Measurements from ENCODE around the gene BTBD7.
"Not testable (repeated sequence)": the region's sequence is repeated elsewhere in the genome, so short reads cannot be mapped to it uniquely, and the experiment has no call there.

BTBD7 gene

DNA sequence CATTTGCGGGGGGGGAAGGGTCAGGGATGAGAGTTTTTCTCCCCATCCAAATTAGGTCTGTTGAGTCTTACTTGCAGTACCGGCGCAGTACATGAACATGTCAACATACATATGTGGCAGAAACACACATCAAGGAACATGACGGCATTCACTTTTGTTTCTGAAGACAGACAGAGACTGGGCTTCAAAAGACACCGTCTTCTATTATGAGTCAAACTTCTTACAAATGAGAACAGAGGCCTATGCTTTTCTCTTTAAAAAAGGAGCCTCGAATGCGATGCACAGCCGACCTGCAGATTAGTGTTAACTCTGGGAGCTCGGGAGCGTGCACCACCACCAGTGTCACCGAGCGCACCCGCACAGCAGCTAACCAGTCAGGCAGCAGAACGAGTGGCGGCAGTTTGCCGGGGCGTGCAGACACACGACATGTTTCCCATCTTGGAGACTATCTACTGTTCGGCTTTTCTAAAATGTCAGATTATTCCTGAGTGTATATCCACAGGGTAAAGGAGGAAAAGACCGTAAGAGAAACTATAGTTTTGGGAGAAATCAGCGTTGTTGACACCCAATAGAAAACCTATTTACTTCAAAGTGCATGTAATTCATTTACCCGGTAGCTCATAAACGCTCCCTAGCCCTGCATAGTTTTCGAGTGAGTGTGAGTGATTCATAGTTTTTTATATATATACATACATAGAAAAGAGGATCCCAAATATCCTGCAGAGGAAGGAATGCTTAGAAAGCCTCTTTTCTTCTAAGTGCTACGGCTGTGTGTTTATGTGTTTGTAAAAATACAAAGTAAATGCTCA, 92.8 kb downstream of the BTBD7 start:
- DNase-seq: no peak

DNA sequence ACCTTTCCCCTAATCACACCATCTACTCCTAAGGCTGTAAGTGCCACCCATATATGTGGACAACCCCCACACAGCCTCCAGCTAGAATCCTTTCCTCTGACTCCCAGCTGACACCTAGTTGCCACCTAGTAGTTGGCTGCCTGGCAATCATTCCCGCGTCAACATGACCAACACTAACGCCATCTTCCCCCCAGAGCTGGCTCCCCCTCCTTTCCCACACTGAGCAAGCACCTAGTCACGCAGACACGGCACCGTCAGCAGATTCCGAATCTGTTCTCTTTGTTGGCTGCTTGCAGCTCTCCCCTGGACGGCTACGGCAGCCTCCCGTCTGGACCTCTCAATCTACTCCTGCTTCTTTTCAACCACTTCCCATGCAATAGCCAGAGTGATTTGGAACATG, 98.0 kb downstream of the BTBD7 start:
- DNase-seq: no peak

DNA sequence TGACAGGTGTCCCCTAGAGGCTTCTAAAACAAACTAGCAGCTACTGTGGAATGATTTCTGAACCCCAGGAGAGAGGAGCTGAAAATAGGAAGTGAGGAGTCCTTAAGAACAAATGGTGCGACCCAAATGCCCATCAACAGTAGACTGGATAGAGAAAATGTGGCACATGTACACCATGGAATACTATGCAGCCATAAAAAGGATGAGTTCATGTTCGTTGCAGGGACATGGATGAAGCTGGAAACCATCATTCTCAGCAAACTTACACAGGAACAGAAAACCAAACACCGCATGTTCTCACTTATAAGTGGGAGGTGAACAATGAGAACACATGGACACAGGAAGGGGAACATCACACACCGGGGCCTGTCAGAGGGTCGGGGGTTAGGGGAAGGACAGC, 99.8 kb downstream of the BTBD7 start:
- not testable (repeated sequence) for DNase-seq

DNA sequence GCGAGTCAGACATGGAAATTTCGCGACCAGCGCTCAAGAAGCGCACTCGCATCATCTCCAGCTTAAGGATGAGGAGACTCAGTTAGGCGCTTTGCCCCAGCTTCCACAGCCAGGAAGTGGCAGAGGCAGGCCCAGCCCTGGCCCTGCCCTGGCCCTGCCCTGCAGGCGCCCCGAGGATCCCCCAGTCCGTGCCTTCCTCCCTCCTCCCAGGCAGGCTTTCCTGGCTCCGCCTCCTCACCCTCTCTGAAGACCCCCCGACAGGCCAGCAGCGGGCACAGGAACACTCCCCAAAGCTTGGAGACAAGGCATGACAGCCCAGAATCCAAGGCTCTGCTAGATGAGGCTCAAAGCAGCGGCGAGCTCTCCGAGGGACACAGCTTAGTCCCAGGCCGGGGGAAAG, 100.7 kb downstream of the BTBD7 start:
- no peak for DNase-seq

DNA sequence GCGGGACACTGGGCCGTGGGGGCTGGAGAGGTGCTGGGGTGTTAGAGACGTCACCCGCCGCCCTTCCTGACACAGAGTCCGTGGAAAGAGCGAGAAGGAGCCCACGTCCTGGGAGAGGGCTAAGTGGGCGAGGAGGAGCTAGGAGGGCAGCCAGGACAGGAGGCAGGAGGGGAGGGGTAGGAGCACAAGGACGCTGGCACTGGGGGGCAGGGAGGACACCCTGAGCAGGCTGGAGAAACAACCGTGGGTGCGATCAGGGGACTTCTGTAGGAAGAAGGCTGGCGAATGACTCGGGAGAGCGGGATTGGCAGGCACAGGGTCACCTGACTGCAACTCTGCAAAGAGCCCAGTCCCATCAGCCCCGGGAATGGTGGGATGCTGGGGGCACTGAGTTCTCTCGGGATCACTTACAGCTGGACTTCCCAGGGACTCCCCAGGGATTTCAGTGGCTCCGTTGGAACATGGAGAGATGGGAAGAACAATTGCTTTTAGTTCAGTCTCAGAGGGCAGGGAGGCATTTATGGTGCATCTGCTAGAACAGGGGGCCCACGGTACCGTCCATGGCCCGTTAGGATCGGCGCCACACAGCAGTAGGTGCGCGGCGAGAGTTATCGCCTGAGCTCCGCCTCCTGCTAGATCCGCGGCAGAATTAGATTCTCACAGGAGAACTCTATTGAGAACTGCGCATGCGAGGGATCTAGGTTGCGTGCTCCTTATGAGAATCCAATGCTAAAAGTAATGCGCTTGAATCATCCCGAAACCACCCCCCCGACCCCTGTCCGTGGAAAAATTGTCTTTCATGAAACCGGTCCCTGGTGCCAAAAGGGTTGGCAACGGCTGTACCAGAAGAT, 101.5 kb downstream of the BTBD7 start:
- no peak for DNase-seq

DNA sequence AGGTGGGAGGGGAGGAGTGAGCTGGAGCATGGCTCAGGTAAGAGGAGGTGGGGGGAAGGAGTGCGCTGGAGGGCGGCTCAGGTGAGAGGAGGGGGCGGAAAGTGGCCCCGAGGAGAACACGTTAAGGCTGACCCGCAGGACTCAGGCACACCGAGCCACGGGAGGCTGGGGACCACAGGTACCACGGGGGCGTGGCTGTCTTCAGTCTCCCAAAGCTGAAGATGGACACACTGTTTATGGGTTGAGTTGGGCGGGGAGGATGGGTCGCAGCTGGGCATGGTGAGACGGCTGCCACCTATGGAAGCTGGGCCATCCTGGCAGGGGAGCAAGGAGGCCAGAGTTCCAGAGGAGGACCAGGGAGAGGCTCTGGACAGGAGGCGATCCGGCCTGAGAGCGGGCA, 102.3 kb downstream of the BTBD7 start:
- DNase-seq: no peak

DNA sequence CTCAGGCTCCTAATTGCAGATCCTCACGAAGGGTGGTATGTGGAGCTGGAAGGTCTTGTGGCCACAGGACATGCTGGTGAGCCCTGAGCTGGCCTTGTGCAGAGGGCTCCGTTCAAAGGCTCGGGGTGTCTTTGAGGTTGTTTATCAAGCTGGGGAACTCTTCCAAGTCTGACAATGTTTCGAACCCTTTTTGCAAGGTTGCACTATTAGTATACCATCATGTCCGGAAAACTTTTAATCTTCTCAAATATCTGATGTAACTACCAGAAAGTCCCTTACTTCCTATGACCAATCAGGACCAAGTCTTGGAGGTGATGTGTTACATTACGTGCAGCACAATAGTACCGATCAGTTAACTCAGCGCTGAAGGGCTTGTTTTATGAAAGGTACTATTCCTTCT, 104.3 kb downstream of the BTBD7 start:
- no peak for DNase-seq

DNA sequence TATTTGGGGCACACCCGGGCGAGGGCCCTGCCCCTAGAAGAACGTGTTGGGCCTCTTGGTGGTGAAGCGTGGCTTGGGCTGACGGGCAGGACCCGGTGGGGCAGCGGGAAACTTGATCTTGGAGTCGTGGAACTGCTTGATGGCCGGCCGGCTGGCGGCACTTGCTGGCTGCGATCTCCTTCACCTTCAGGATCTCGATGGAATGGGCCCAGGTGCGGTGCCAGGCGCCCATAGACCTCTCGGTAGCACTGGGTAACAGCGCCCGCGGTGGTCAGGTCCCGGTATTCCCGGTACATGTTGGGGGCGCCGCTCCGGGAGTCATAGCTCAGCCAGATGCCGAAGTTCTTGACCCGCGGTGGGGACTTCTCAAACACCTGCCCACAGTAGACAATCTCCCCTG, 109.3 kb downstream of the BTBD7 start:
- no peak for DNase-seq

DNA sequence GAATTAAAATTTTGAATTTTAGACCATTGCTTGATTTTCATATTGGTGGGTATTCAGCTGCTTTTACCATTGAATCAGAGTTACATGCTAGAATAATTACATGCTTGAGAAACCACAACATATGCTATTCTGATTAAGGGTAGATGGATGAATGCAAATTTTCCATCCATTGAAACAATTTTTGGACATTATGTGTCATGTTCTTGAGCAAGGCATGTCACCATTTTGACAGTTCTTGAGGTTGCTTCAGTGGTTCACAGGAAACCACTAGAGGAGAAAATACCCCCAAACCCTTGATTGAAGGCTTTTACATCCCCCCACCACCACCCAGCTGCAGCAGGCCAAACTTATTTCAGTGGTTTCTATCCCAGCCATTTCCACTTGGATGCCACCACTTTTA, 112.3 kb downstream of the BTBD7 start:
- no peak for DNase-seq

DNA sequence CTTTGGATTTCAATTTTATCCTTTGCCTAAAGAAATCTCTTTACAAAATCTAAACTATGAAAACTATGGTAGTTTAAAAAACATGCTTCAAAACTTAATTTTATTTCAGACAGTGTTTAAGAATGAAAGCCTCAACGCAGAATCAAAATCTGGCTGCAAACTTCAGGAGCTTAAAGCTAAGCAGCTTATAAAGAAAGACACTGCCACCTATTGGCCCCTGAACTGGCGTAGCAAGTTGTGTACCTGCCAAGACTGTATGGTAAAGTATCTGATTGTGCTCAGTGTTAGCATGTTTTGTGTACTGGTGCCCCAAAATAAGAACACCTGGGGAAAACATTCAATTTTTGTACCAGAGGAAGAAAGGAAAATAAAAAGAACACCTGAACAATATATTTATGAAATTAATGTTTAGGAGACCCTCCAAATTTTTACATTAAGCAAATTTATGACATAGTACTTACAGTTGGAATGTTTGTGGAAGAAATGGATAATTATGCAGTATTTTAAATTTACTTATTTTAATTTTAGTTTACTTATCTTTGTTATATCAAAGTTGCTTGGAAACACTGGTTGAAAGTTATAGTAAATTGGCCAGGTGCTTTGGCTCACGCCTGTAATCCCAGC, 113.6 kb downstream of the BTBD7 start:
- DNase-seq: peak; percentile 75

DNA sequence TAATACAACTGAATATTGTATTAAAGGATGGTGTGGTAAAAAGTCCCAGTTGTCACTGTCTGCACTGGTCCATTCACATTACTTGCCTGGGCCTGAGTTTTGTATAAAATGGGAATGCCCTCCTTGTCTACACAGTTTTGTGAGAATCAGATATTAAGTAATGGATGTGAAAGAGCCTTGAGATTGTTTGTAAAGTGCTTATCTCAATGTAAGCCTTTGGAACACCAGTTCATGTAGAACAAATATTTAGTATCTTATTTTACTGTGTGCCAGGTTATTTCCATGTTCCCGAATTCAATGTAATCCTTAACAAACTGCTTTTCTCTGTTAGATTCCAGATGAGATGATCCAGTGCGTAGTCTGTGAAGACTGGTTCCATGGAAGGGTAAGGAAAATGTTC, 118.2 kb downstream of the BTBD7 start:
- no peak for DNase-seq

DNA sequence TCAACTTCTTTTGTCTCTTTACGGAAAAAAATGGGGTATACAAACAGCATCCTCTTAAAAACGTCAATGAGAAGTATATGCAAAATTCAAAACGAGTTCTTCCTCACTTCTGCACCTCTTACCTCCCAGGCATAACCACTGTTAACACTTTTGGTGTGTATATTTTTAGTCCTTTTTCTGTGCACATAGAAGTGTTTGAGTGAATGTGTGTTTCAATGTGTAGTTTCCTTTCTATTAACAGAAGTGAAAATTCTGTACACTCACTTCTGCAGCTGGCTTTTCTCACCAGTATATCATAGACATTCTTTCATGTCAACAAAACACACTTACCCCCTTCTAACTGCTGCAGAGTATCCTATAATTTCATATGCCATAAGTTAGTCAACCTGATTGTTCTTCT, 120.4 kb downstream of the BTBD7 start:
- DNase-seq: no peak

DNA sequence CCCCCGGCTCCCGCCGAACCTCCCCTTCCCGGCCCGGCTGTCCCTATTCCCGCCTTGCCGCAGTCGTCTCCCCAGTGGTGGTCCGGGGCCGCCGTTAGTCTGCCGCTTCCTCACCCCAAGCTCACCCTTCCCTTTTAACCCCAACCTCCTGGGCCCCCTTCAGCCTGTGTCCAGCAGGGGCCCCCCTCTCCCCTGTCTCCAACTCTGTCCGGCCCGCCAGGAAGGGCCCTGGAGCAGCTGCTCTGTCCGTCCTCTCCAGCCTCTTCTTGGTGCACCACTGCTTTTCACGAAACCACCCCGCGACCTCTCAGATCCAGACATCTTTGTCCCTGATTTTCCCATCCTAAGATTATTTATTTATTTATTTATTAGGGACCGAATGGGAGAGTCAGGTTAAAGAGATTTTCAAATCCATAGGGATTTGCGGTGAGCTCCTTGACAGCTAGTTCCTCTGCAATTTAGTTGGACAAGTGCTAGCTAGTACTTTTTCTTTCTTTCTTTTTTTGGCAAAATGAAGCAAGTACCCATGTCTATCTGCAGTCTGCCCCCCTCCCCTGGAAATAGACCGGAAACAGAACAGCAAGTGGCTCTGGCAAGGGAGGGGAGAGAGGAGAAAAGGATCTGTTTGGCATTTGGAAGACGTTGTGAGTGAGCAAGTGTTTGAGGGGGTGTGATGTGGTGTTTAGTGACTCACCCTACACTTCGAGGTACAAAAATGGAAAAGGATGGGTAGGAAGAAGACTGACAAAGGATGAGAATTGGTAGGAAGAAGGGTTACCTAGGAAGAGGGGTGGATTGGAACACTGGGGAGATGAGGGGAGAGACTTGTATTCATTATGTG, 125.1 kb downstream of the BTBD7 start:
- DNase-seq: no peak

DNA sequence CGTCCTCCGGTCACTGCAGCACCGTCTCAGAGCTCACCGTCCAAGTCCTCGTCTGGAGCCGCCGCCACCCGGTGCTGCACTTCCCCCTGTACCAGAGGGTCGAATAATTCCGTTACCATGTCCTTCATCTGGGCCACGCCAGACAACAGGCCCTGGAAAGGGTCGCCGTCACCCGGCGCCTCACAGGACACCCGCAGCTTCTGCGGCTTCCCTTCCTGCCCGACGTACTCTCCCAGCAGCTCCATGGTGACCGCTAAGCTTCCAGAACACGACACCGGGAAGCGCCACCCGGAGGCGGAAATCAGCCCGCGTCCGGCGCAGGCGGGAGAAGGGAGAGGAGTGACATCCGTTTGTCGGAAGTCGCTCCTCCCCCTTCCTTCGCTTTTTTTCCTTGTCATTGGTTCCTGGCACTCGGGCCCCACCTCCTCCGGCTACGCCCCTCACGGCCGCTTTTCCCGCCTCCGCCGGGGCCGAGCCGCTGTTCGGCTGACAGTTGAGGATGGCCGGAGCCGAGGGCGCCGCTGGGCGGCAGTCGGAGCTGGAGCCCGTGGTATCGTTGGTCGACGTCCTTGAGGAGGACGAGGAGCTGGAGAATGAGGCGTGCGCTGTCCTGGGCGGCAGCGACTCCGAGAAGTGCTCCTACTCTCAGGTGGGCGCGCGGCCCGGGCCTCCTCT, 125.9 kb downstream of the BTBD7 start, which contains the start of the genes GON7 and UBR7:
Gene GON7 (minus strand): TSS at position 273 of the 675 bp plus-strand sequence. CDS start 28 bp downstream, at position 245.
Gene UBR7 (plus strand): TSS at position 464 of the 675 bp plus-strand sequence. CDS start 36 bp downstream, at position 500.
- peak; percentile 95 for DNase-seq

DNA sequence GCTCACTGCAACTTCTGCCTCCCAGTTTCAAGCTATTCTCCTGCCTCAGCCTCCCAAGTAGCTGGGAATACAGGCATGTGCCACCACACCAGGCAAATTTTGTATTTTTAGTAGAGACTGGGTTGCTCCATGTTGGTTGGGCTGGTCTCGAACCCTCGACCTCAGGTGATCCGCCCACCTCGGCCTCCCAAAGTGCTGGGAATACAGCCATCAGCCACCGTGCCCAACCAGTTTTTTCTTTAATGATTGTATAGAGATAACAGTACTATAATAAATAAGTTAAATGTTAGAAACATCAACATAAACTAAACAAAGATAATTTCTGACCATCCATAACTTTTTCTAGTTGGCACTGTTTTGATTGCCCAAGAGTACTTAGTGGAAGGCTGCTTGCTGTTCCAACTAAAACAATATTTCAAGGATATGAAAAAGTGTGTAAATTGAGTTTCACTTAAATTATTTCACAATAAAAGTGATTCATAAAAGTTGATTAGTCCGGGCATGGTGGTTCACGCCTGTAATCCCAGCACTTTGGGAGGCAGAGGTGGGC, 131.6 kb downstream of the BTBD7 start:
- no peak for DNase-seq

DNA sequence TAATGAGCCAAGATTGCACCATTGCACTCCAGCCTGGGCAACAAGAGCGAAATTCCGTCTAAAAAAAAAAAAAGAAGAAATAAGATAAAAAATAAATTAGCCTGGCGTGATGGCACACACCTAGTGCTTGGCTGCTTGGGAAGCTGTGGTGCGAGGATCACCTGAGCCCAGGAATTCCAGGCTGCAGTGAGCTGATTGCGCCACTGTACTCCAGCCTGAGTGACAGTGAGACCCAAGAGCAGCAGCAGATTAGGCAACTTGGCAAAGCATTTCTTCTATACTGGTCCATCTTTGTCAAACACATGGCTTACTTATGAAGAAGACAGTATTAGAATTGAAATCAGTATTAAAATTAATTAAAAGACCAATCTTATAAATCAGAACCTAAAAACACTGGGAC, 132.3 kb downstream of the BTBD7 start:
- DNase-seq: no peak

DNA sequence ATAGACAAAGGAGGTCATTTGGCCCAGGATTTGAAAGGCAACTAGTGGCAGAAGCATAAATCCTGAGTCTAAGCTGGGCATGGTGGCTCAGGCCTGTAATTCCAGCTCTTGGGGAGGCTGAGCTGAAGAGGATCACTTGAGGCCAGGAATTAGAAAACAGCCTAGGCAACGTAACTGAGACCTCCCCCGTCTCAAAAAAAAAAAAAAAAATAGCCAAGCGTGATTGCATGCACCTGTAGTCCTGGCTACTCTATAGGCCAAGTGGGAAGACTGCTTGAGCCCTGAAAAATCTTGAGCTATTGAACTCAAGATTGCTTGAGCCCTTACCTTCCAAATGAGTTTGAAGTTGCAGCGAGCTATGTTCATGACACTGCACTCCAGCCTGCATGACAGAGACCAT, 133.8 kb downstream of the BTBD7 start:
- DNase-seq: no peak

DNA sequence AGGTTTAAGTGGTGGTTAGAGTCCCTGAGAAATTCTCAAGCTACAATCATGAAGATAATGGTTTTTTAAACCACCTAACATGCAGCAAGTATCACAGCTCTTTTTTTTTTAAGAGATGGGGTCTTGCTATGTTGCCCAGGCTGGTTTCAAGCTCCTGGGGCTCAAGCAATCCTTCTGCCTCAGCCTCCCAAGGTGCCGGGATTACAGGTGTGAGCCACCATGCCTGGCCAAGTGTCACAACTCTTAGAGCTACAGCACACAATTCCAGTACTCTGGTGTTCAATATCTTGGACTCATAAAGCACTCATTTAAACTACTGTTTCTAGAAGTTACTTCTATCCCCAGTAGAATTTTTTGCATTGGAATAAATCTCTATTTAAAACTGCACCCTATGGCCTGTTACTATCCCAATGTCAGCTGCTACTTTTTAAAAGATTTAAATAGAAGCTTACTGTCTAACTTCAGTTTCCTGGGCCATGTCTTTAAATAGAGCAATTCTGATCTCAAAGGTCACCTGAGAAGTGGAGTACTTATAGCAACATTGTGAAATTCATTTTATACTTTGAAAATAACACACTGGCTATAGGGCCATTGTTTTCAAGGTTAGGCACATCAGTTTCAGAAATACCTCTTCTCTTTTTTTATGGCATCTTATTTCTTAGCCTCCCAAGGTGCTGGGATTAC, 137.4 kb downstream of the BTBD7 start:
- DNase-seq: no peak
